ENCODE data around the gene ODR4. TPM values are rescaled to one million over a fixed set of nuclear protein-coding genes. Genes with fewer than 3 reads are reported as not detected.
"Not testable (repeated sequence)": the region's sequence is repeated elsewhere in the genome, so short reads cannot be mapped to it uniquely, and the experiment has no call there.

ODR4 gene
- total RNA-seq, 2 donors from 2014 or later, result 15.7 to 17.5 TPM

GRCh38 chr1:186392711-186393110 lies 17.1 kb downstream of the ODR4 start:
- not testable (repeated sequence) for H3K27ac Mint-ChIP-seq; ATAC-seq (replicated peaks in 1 of 2)
- peaks cover 2 to 24% of the 10 kb centered on the region in 2 donors for H3K36me3 Mint-ChIP-seq (ENCODE audit: insufficient read depth in 2 of 2)

GRCh38 chr1:186401446-186401845 lies 25.8 kb downstream of the ODR4 start:
- H3K27me3 Mint-ChIP-seq (ENCODE audit: low read depth); H3K4me1 Mint-ChIP-seq (ENCODE audit: low read depth); H3K36me3 Mint-ChIP-seq (ENCODE audit: insufficient read depth in 2 of 2); ATAC-seq (replicated peaks in 1 of 2); H3K27ac Mint-ChIP-seq; H3K9me3 Mint-ChIP-seq; DNase-seq; H3K4me3 Mint-ChIP-seq: not testable (repeated sequence)

More at GRCh38 chr1:186392711-186393110, 17.1 kb downstream of the ODR4 start:
- H3K4me3 Mint-ChIP-seq; H3K9me3 Mint-ChIP-seq; DNase-seq; H3K4me1 Mint-ChIP-seq (ENCODE audit: low read depth); H3K27me3 Mint-ChIP-seq (ENCODE audit: low read depth): not testable (repeated sequence)

- DNase-seq, result no peak
- Mint-ChIP-seq H3K4me3 (no peak overlapping the region), H3K27me3 (ENCODE audit: low read depth) (no peaks in the 10 kb centered on the region), H3K4me1 (ENCODE audit: low read depth) (peaks cover 5% of the 10 kb centered on the region), H3K9me3 (no peaks in the 10 kb centered on the region), H3K27ac (no peak overlapping the region), H3K36me3 (ENCODE audit: insufficient read depth in 2 of 2) (peaks cover 6% of the 10 kb centered on the region in 2 donors)
- ATAC-seq (replicated peaks in 1 of 2), result no peak
Measured at GRCh38 chr1:186403632-186404031, 28.0 kb downstream of the ODR4 start.

- no peaks in the 10 kb centered on the region for H3K27me3 Mint-ChIP-seq (ENCODE audit: low read depth)
- H3K27ac Mint-ChIP-seq, result no peak overlapping the region
- H3K36me3 Mint-ChIP-seq (ENCODE audit: insufficient read depth in 2 of 2), result peaks cover 6% of the 10 kb centered on the region in 2 donors
- DNase-seq (no peak), ATAC-seq (replicated peaks in 1 of 2) (peak; percentile 36 to 60)
- H3K4me3 Mint-ChIP-seq, result no peak overlapping the region
- H3K9me3 Mint-ChIP-seq, result no peaks in the 10 kb centered on the region
- H3K4me1 Mint-ChIP-seq (ENCODE audit: low read depth), result peaks cover 5% of the 10 kb centered on the region
Measured at GRCh38 chr1:186404454-186405051, 28.9 kb downstream of the ODR4 start.

- Mint-ChIP-seq H3K4me3 (no peak overlapping the region), H3K9me3 (no peaks in the 10 kb centered on the region), H3K27ac (no peak overlapping the region), H3K36me3 (ENCODE audit: insufficient read depth in 2 of 2) (peaks cover 2 to 6% of the 10 kb centered on the region in 2 donors), H3K27me3 (ENCODE audit: low read depth) (no peaks in the 10 kb centered on the region), H3K4me1 (ENCODE audit: low read depth) (no peaks in the 10 kb centered on the region)
- ATAC-seq (replicated peaks in 1 of 2) (no peak), DNase-seq (no peak)
Measured at GRCh38 chr1:186409091-186409490, 33.5 kb downstream of the ODR4 start.

- Mint-ChIP-seq H3K27ac (no peak overlapping the region), H3K27me3 (ENCODE audit: low read depth) (no peaks in the 10 kb centered on the region), H3K36me3 (ENCODE audit: insufficient read depth in 2 of 2) (no peaks in the 10 kb centered on the region), H3K4me3 (no peak overlapping the region), H3K4me1 (ENCODE audit: low read depth) (no peaks in the 10 kb centered on the region), H3K9me3 (no peaks in the 10 kb centered on the region)
- DNase-seq (no peak), ATAC-seq (replicated peaks in 1 of 2) (no peak)
Measured at GRCh38 chr1:186413319-186413718, 37.7 kb downstream of the ODR4 start.

GRCh38 chr1:186418503-186418902 lies 42.9 kb downstream of the ODR4 start:
- no peak overlapping the region for H3K4me3 Mint-ChIP-seq
- H3K27me3 Mint-ChIP-seq (ENCODE audit: low read depth), result no peaks in the 10 kb centered on the region
- no peak for DNase-seq
- peaks cover 4 to 9% of the 10 kb centered on the region in 2 donors for H3K36me3 Mint-ChIP-seq (ENCODE audit: insufficient read depth in 2 of 2)
- no peaks in the 10 kb centered on the region for H3K9me3 Mint-ChIP-seq
- peaks cover 9% of the 10 kb centered on the region for H3K4me1 Mint-ChIP-seq (ENCODE audit: low read depth)
- no peak for ATAC-seq (replicated peaks in 1 of 2)
- no peak overlapping the region for H3K27ac Mint-ChIP-seq

- Mint-ChIP-seq H3K9me3 (no peaks in the 10 kb centered on the region), H3K27ac (peak overlapping the region; percentile 61), H3K27me3 (ENCODE audit: low read depth) (no peaks in the 10 kb centered on the region), H3K36me3 (ENCODE audit: insufficient read depth in 2 of 2) (peaks cover 4 to 9% of the 10 kb centered on the region in 2 donors), H3K4me3 (peak overlapping the region in 1 of 2 donors; percentile 9), H3K4me1 (ENCODE audit: low read depth) (peaks cover 9% of the 10 kb centered on the region)
- ATAC-seq (replicated peaks in 1 of 2) (no peak), DNase-seq (no peak)
Measured at GRCh38 chr1:186420311-186420710, 44.7 kb downstream of the ODR4 start.

- Mint-ChIP-seq H3K27me3 (ENCODE audit: low read depth) (no peaks in the 10 kb centered on the region), H3K4me1 (ENCODE audit: low read depth) (peaks cover 9% of the 10 kb centered on the region), H3K36me3 (ENCODE audit: insufficient read depth in 2 of 2) (peaks cover 4 to 9% of the 10 kb centered on the region in 2 donors), H3K27ac (peak overlapping the region; percentile 61), H3K9me3 (no peaks in the 10 kb centered on the region), H3K4me3 (peak overlapping the region in 1 of 2 donors; percentile 9)
- ATAC-seq (replicated peaks in 1 of 2) (no peak), DNase-seq (no peak)
Measured at GRCh38 chr1:186420923-186421322, 45.3 kb downstream of the ODR4 start.

- H3K27ac Mint-ChIP-seq, result no peak overlapping the region
- ATAC-seq (replicated peaks in 1 of 2), result no peak
- H3K4me1 Mint-ChIP-seq (ENCODE audit: low read depth), result peaks cover 9% of the 10 kb centered on the region
- no peaks in the 10 kb centered on the region for H3K27me3 Mint-ChIP-seq (ENCODE audit: low read depth)
- no peaks in the 10 kb centered on the region for H3K9me3 Mint-ChIP-seq
- peaks cover 4 to 9% of the 10 kb centered on the region in 2 donors for H3K36me3 Mint-ChIP-seq (ENCODE audit: insufficient read depth in 2 of 2)
- DNase-seq, result no peak
- no peak overlapping the region for H3K4me3 Mint-ChIP-seq
Measured at GRCh38 chr1:186421446-186421845, 45.8 kb downstream of the ODR4 start.

- H3K27me3 Mint-ChIP-seq (ENCODE audit: low read depth), result no peaks in the 10 kb centered on the region
- ATAC-seq (replicated peaks in 1 of 2) (no peak), DNase-seq (no peak)
- H3K4me1 Mint-ChIP-seq (ENCODE audit: low read depth), result peaks cover 9% of the 10 kb centered on the region
- no peak overlapping the region for H3K27ac Mint-ChIP-seq
- peaks cover 2 to 4% of the 10 kb centered on the region in 2 donors for H3K36me3 Mint-ChIP-seq (ENCODE audit: insufficient read depth in 2 of 2)
- no peaks in the 10 kb centered on the region for H3K9me3 Mint-ChIP-seq
- no peak overlapping the region for H3K4me3 Mint-ChIP-seq
Measured at GRCh38 chr1:186424539-186424938, 48.9 kb downstream of the ODR4 start.

GRCh38 chr1:186426118-186426517 lies 50.5 kb downstream of the ODR4 start:
- no peak overlapping the region for H3K27ac Mint-ChIP-seq
- H3K4me1 Mint-ChIP-seq (ENCODE audit: low read depth), result no peaks in the 10 kb centered on the region
- no peak overlapping the region for H3K4me3 Mint-ChIP-seq
- H3K9me3 Mint-ChIP-seq, result no peaks in the 10 kb centered on the region
- ATAC-seq (replicated peaks in 1 of 2) (no peak), DNase-seq (no peak)
- peaks cover 0 to 2% of the 10 kb centered on the region in 2 donors for H3K36me3 Mint-ChIP-seq (ENCODE audit: insufficient read depth in 2 of 2)
- no peaks in the 10 kb centered on the region for H3K27me3 Mint-ChIP-seq (ENCODE audit: low read depth)

GRCh38 chr1:186429017-186429416 lies 53.4 kb downstream of the ODR4 start:
- H3K9me3 Mint-ChIP-seq, result no peaks in the 10 kb centered on the region
- DNase-seq, result no peak
- H3K36me3 Mint-ChIP-seq (ENCODE audit: insufficient read depth in 2 of 2), result peaks cover 0 to 2% of the 10 kb centered on the region in 2 donors
- H3K4me3 Mint-ChIP-seq, result no peak overlapping the region
- H3K4me1 Mint-ChIP-seq (ENCODE audit: low read depth), result no peaks in the 10 kb centered on the region
- H3K27me3 Mint-ChIP-seq (ENCODE audit: low read depth), result no peaks in the 10 kb centered on the region
- no peak overlapping the region for H3K27ac Mint-ChIP-seq
- ATAC-seq (replicated peaks in 1 of 2), result no peak

- no peaks in the 10 kb centered on the region for H3K9me3 Mint-ChIP-seq
- H3K4me1 Mint-ChIP-seq (ENCODE audit: low read depth), result no peaks in the 10 kb centered on the region
- H3K27ac Mint-ChIP-seq, result no peak overlapping the region
- H3K36me3 Mint-ChIP-seq (ENCODE audit: insufficient read depth in 2 of 2), result peaks cover 0 to 2% of the 10 kb centered on the region in 2 donors
- ATAC-seq (replicated peaks in 1 of 2) (no peak), DNase-seq (no peak)
- H3K4me3 Mint-ChIP-seq, result no peak overlapping the region
- H3K27me3 Mint-ChIP-seq (ENCODE audit: low read depth), result no peaks in the 10 kb centered on the region
Measured at GRCh38 chr1:186435336-186435735, 59.7 kb downstream of the ODR4 start.
